Liver (tissue), 9 donors: ENCODE measurements around the gene AGAP5. TPM values are rescaled to one million over a fixed set of nuclear protein-coding genes. Genes with fewer than 3 reads are reported as not detected.
"Not testable (repeated sequence)": the region's sequence is repeated elsewhere in the genome, so short reads cannot be mapped to it uniquely, and the experiment has no call there.

Source experiments
- DNase-seq: peaks from one replicate; pipeline ENCODE4 v3.0.0-alpha.2; 2017; ENCODE audit warnings: low spot score
- H3K27ac ChIP-seq, 2 donors: one replicate each; pipeline ENCODE4 v1.7.0; 2013; ENCODE audit warnings: inconsistent platforms in 2 of 2, low read length in 2 of 2, control low read depth in 1 of 2, low read depth in 1 of 2, mild to moderate bottlenecking in 1 of 2
- H3K27me3 ChIP-seq, 4 donors: one replicate each; pipeline versions ENCODE4 v1.6.1 to v1.7.0; 2013; ENCODE audit warnings: low read length in 3 of 4, inconsistent platforms in 1 of 4, mild to moderate bottlenecking in 1 of 4, moderate library complexity in 1 of 4; ENCODE audit not compliant: control insufficient read depth in 4 of 4, insufficient read depth in 4 of 4
- H3K36me3 ChIP-seq, 4 donors: one replicate each; pipeline versions ENCODE4 v1.6.1 to v1.7.0; 2013; ENCODE audit warnings: low read length in 3 of 4, mild to moderate bottlenecking in 3 of 4, low read depth in 1 of 4, moderate library complexity in 1 of 4; ENCODE audit not compliant: control insufficient read depth in 4 of 4, insufficient read depth in 3 of 4
- H3K4me1 ChIP-seq, 4 donors: one replicate each; pipeline versions ENCODE4 v1.6.1 to v1.7.0; 2013; ENCODE audit warnings: low read length in 3 of 4, mild to moderate bottlenecking in 3 of 4, moderate library complexity in 1 of 4; ENCODE audit not compliant: control insufficient read depth in 4 of 4, insufficient read depth in 4 of 4
- H3K4me3 ChIP-seq, 3 donors: one replicate each; pipeline versions ENCODE4 v1.6.1 to v1.7.0; 2013; ENCODE audit warnings: low read length in 3 of 3, control low read depth in 1 of 3, low read depth in 1 of 3, mild to moderate bottlenecking in 1 of 3
- H3K9ac ChIP-seq, 2 donors: one replicate each; pipeline ENCODE4 v1.7.0; 2013; ENCODE audit warnings: low read length in 2 of 2, mild to moderate bottlenecking in 2 of 2, moderate library complexity in 2 of 2, control low read depth in 1 of 2, low read depth in 1 of 2
- H3K9me3 ChIP-seq, 4 donors: one replicate each; pipeline versions ENCODE4 v1.6.1 to v1.7.0; 2013; ENCODE audit warnings: low read length in 3 of 4; ENCODE audit not compliant: control insufficient read depth in 4 of 4
- WGBS: extraction: QIAGEN DNeasy Blood & Tissue Kit; methylation state at CpG from one replicate; pipeline ENCODE4 v1.1.7; 2013; 5-methylcytosine and 5-hydroxymethylcytosine counted together
- polyA plus RNA-seq, 2 donors: library from polyadenylated mRNA; stranded (reverse) in 1 of 2; unstranded in 1 of 2; fragments of 200-250 nt in 1 of 2; fragments of >200 nt in 1 of 2; fragmentation: Nextera tagmentation in 1 of 2; extraction: Ambion mirVana in 1 of 2; gene quantifications; one replicate each; pipeline versions ENCODE4 v1.2.1 to v1.2.3, GENCODE V29; 2013 to 2015
- total RNA-seq, 2 donors: library from RNA; depleted of rRNA; stranded (reverse); fragments of >200 nt; gene quantifications; one replicate each; pipeline ENCODE4 v1.2.3, GENCODE V29; 2014
- donor health status: healthy.
- donor health status: healthy.
- donor health status: healthy.
- donor health status: healthy.
- donor health status: healthy.

The AGAP5 gene
- total and polyA plus RNA-seq, 4 donors = 1.4 to 9.1 (median 2.5) TPM

DNA sequence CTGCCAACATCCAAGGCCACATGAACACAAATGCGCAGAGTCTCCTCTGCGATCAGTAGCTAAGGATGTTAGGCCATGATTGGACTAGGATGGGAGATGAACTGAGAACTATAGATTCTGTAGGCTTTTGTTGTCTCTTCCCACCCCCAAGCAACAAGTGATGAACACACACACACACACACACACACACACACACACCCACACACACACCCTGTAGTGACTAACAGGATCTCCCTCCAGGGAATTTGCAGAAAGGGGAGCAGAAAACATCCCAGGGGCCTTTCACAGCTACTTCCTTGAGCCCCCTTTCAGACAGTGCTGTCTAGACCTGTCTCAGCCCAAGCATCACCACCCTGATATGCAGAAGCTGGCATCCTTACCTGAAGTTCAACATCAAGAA is 8.6 kb upstream of the AGAP5 start:
- H3K36me3 ChIP-seq, H3K9ac ChIP-seq, H3K27me3 ChIP-seq, H3K4me3 ChIP-seq, H3K4me1 ChIP-seq, H3K9me3 ChIP-seq, H3K27ac ChIP-seq, DNase-seq: not testable (repeated sequence)
- WGBS = 99% methylated on average over 2 of the region's 2 CpGs

DNA sequence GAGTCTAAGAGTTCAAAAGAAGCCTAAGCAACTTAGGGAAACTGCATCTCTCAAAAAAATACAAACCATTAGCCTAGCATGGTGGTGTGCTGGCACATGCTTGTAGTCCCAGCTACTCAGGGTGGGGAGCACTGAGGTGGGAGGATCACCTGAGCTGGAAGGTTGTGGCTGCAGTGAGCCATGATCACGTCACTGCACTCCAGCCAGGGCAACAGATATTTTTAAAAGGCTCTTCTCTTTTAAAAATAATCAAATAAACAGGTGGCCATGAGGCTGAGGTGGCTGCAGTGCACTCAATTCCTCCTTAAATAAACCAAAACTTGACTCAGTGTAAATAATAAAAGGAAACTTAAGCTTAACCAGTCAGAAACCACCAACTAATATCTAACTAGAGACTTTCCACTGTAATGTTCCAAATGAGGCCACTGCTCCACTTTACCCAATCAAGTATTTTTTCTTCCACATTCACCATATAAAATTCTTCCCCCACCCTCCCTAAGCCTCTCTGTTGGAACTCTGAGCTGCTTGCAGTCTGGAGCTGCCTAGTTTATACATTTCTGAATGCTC is 7.7 kb upstream of the AGAP5 start:
- not testable (repeated sequence) for H3K36me3 ChIP-seq, H3K9ac ChIP-seq, H3K27ac ChIP-seq, H3K4me3 ChIP-seq, DNase-seq, H3K27me3 ChIP-seq, H3K9me3 ChIP-seq, H3K4me1 ChIP-seq
- WGBS = 92% methylated on average over 1 of the region's 1 CpG

DNA sequence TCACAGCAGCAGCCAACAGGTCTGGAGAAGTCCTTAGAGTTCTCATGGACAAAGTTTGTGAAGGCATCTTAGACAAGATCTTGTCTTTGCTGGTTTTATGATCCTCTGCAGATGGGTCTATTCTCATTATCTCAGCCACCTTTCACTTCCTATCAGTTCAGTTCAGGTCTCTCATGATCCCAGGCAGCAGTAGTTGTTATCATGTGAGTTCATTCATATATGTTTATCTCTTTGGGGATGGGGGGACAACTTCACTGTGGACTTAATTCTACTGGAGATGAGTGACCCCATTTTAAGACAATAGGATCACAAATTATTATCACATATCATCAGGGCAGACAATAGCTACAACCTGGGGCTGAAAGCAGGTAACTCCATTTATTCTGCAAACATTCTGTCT is 6.0 kb upstream of the AGAP5 start:
- DNase-seq, H3K27me3 ChIP-seq, H3K27ac ChIP-seq, H3K9me3 ChIP-seq, H3K4me3 ChIP-seq, H3K9ac ChIP-seq, H3K36me3 ChIP-seq, H3K4me1 ChIP-seq: not testable (repeated sequence)

DNA sequence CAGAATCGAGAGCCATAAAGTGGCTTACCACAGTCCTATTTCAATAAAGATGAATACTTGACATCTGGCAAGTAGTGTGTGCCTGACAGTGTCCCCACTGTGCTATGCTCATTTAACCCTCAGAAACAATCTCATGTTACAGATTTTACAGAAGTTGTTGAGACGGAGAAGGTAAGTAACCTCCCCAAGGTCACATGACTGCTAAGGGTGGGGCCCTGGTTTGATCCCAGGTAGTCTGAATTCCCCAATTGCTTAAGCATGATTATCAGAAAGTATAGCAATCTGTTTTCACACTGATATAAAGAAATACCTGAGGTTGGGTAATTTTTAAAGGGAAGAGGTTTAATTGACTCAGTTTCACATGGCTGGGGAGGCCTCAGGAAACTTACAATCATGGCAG is 910 bp upstream of the AGAP5 start:
- not testable (repeated sequence) for H3K36me3 ChIP-seq, H3K4me3 ChIP-seq, H3K27ac ChIP-seq, DNase-seq, H3K27me3 ChIP-seq, H3K9me3 ChIP-seq, H3K4me1 ChIP-seq, H3K9ac ChIP-seq
- 99% methylated on average over 2 of the region's 2 CpGs for WGBS

- H3K4me3 ChIP-seq, H3K9me3 ChIP-seq, H3K9ac ChIP-seq, H3K36me3 ChIP-seq, H3K4me1 ChIP-seq, DNase-seq, H3K27me3 ChIP-seq, H3K27ac ChIP-seq: not testable (repeated sequence)
These were observed 2.6 kb downstream of the AGAP5 start for GRCh38 chr10:73695302-73695701.

GRCh38 chr10:73690755-73691154 is 7.2 kb downstream of the AGAP5 start:
- not testable (repeated sequence) for H3K9ac ChIP-seq, H3K36me3 ChIP-seq, H3K9me3 ChIP-seq, H3K27me3 ChIP-seq, H3K27ac ChIP-seq, H3K4me3 ChIP-seq, DNase-seq, H3K4me1 ChIP-seq
- 98% methylated on average over 6 of the region's 6 CpGs for WGBS

- H3K36me3 ChIP-seq, H3K27me3 ChIP-seq, H3K9me3 ChIP-seq, DNase-seq, H3K9ac ChIP-seq, H3K4me3 ChIP-seq, H3K4me1 ChIP-seq, H3K27ac ChIP-seq: not testable (repeated sequence)
- WGBS = over 99% methylated on average over 27 of the region's 28 CpGs
These were observed 8.3 kb downstream of the AGAP5 start for GRCh38 chr10:73689596-73689995.

DNA sequence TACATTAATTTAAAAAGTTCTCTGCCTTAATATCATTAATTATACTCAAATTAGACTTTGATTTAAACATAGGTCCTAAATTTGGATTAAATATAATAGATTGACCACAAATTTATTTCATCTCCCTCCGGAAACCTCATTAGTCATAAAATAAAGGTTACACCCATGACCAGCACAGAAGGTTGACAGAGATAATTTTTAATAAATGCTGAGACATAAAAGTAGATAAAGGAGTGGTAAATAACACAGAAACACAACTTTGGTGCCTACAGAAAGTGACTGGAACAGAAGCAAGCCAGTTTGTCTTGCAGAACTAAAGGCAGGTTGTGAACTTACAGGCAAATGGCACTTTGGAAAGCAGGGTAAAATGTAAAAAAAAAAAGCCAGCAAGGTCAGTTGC is 10.3 kb downstream of the AGAP5 start:
- H3K27ac ChIP-seq, H3K9ac ChIP-seq, H3K4me3 ChIP-seq, H3K9me3 ChIP-seq, H3K4me1 ChIP-seq, H3K27me3 ChIP-seq, H3K36me3 ChIP-seq, DNase-seq: not testable (repeated sequence)
- 90% methylated on average over 1 of the region's 1 CpG for WGBS

DNA sequence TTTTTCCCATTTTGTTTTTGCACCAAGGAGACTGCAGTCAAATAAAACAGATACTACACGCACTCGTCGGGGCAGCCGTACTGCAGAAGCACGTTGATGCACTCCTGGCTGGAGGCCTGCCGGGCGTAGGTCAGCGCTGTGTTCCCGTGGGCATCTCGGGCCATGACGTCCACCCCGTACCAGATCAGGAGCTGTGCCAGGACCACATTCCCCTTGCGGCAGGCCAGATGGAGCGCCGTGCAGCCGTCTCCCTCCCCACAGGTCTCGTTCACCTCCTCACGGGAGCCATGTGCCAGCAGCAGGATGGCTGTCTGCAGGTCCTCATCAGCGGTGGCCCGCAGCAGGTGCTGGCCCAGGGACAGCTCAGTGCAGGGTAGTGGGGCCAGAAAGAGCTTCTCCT is 23.4 kb downstream of the AGAP5 start:
- H3K27me3 ChIP-seq, H3K27ac ChIP-seq, H3K9ac ChIP-seq, H3K36me3 ChIP-seq, DNase-seq, H3K4me1 ChIP-seq, H3K9me3 ChIP-seq, H3K4me3 ChIP-seq: not testable (repeated sequence)
- 95% methylated on average over 14 of the region's 20 CpGs for WGBS
